Epidermal melanocyte (primary cell): Measurements from ENCODE around the gene FGD1.
"Not testable (repeated sequence)": the region's sequence is repeated elsewhere in the genome, so short reads cannot be mapped to it uniquely, and the experiment has no call there.

ENCODE experiments used
- DNase-seq: peaks from one replicate; pipeline ENCODE4 v3.0.0; 2011; ENCODE audit warnings: low spot score; ENCODE audit not compliant: insufficient read length

FGD1 gene

DNA sequence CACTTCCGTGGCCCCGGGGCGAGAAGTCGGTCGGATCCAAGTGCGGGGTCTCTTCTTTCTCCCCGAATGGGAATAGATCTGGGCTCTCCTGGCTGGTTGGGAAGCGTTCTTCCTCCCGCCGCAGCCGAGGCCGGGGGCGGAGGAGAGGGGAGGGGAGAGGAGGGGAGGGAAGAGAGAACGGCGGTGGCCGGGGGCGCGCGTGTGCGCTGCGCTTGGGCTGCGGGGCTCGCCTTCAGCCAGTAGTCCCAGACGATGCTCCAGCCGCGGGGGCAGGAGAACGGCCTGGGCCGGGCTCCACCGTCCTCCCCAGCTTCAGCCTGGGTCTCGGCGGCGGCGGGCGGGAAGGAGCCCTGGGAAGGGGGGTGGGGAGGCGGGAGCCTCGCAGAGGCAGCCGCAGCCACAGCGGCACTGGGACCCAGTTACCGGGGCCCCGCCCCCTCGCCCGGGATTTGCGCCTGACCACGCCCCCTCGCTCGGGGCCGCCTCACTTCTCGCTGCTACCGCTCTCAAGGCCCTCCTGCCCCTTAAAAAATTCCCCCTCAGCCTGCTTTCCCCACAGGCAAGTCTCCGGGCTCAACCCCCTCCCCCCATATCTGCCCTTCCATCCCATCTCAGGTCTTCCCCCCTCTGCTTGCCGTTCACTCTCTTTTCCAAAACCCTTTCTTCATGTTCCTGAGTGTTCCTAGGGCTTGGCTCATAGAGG, at the start of gene FGD1:
FGD1 (minus strand) TSS at position 421 of the 703 bp plus-strand sequence. CDS start 802 bp downstream, outside the sequence.
- peak; percentile 77 for DNase-seq

- not testable (repeated sequence) for DNase-seq
Observed at GRCh38 chrX:54542239-54542638, 46.2 kb upstream of the FGD1 start.

DNA sequence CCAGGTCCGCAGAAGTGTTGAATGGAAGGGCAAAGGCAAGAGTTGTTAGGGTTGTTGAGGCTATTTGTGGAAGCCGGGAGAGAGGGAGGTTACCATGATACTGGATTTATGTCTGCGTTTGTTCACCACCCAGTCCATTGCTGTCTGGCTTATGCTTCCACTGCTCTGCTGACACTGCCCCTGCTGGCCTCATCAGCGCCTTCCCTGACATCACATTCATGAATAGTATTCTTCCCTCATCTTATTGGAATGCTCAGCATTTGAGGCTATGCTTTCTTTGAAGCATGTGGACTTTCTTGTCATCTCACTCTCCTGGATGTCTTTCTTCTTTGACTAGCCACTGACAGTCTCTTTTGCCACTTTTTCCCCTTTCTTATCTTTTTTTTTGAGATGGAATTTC, 44.3 kb upstream of the FGD1 start:
- DNase-seq, result no peak

DNA sequence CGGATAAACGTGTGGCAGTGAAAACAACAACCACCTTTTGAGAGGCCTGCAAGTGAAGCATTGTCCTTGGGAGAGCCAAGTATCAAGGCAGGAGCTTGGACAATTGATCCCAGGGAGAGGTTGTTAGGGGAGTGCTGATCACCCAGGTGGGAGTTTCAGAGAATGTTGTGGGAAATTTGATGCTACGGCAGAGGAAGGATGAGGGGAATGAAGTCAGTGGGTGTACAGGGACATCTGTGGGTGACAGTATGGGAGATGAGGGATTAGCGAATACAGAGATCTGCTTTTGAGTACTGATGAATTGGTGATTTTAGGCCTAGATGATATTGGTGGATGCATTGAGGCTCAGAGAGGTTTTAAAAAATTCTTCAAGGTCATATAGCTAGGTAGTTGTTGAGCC, 38.2 kb upstream of the FGD1 start:
- DNase-seq, result no peak

DNA sequence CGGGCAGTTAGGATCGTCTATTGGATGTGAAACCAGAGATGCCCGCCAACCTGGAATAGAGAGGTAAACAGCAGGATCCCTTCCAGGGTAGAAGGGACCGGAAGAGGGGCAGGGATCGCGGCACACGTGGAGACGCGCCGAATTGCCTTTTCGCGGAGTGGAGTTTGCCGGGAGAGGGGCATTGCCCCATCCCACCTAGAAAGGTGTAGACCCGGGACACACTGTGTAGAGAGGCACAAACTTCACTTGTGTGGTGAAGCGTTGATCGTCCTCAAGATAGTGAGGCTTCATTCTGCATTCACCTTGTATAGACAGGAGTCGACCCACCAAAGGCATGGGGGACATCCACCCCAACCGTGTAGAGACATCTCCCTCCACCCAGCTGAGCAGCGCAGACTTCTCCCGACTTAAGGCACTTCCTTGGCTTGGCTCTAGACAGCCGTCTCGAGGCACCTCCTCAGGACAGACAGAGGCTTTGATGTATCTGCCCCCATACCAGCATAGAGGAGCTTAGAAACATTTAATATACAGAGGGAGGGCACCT, 34.4 kb upstream of the FGD1 start:
- no peak for DNase-seq

- peak; percentile 62 for DNase-seq
Observed at GRCh38 chrX:54529552-54530356, 33.7 kb upstream of the FGD1 start, which contains the start of gene GNL3L. TSS of gene GNL3L (plus strand) at chrX:54530219. CDS start at chrX:54532567, 2,348 bp downstream.

GRCh38 chrX:54529151-54529550, 33.1 kb upstream of the FGD1 start:
- DNase-seq, result no peak

DNA sequence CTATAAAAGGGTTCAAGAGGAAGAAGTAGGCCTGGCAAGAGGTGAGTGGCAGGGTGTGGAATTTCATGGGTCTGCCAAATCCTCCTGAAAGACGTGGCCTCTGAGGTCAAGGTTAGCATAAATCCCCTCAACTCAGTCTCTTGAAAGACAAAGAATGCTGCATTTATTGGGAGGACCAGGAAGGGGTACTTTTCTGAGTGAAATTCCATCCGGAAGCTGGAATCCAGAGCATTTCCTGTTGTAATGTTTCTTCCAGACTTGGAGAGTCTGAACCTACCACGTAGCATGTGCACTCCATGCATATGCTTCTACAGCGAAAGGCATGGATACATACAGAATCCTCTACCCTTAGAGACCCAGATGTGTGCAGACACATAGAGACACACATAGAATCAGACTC, 13.4 kb upstream of the FGD1 start:
- no peak for DNase-seq

GRCh38 chrX:54496936-54497335, 902 bp upstream of the FGD1 start:
- no peak for DNase-seq

DNA sequence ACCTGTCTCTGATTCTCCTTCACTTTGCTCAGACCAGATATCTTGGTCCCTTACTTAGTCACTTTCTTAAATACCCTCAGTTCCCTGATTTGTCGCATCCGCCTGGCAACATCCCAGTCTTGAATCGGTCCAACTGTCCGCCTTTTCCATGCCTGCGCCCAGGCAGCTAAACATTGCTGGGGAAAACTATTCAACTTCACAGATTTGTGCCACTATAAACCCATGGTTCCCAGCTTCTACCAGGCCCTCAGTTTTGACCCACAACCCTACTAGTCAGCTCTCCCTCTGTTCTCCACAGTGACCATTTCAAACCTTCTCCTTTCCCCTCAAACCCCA, 451 bp upstream of the FGD1 start:
- DNase-seq, result no peak

DNA sequence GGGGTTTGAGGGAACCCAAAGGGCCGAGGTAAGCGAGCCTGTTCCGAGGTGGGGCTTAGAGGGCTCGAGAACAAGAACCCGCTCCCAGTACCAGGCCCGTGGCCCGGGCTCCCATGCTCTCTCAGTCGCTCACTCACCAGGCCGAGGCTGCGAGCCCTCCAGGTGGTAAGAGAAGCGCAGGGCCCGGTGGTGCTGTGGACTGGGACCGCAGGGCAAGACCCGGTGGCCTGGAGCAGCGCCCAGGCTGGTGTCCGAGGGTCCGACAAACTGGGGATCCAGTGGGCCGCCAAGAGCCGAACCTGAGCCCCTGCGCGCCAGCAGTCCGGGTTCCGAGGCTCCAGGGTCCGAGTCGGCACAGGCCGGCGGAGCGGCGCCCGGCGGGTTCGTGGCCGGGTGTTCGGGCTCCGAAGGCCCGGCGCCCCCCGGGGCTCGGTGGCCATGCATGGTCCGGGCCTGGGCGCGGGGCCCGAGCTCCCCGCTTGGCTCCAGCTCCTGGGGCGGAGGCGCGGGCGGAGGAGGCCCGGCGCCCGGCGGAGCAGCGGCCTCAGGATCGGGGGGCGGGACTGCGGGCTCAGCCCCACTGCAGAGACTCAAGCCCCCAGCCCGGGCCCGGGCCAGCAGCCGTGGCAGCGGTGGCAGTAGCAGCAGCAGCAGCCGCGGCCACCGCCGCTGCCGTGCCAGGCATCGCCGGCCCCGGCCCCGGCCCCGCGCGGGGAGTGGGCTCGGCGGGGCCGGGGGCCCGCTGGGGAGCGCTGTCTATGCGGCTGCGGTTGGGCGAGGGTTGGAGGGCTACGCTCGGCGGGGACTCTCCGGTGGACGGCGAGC, 833 bp downstream of the FGD1 start:
- DNase-seq, result peak; percentile 14

GRCh38 chrX:54494166-54494988, 1.7 kb downstream of the FGD1 start:
- no peak for DNase-seq

- DNase-seq, result peak; percentile 18
Observed at GRCh38 chrX:54492340-54492739, 3.7 kb downstream of the FGD1 start.

GRCh38 chrX:54489819-54490218, 6.2 kb downstream of the FGD1 start:
- DNase-seq, result not testable (repeated sequence)

GRCh38 chrX:54484666-54485065, 11.4 kb downstream of the FGD1 start:
- no peak for DNase-seq

GRCh38 chrX:54483946-54484345, 12.1 kb downstream of the FGD1 start:
- peak; percentile 24 for DNase-seq

DNA sequence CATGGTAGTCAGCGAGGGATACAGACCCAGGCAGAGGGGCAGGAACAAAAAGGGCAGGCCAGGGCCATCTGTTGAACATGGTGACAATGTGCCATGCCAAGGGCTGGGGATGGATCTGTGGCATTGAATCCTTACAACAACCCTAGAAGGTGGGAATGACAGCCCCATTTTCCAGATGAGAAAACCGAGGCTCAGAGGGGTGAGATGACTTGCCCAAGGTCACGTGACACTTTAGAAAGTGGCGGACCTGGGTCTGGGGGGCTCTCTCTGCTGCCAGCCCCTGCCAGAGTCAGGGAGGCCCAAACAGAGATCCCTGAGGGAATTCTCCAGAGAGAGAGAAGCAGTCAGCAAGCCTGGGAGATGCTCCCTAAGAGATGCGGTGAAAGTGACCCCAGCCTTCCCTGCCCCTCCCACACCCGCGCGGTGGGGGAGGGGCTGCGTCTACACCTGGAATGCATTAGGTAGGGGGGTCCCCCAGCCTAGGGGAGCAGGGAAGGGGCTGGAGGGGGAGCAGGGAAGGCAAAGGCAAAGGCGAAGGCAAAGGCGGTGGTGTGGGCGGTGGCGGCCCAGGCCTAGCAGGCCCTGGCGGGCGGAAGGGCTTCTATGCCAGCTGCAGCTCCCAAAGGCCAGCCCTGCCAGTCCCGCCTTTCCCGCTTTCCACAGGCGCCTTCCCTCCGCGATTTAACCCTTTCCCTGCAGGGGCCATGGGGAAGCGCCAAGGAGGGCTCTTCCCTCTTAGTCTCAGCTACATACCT, 13.0 kb downstream of the FGD1 start:
- peak; percentile 14 for DNase-seq

DNA sequence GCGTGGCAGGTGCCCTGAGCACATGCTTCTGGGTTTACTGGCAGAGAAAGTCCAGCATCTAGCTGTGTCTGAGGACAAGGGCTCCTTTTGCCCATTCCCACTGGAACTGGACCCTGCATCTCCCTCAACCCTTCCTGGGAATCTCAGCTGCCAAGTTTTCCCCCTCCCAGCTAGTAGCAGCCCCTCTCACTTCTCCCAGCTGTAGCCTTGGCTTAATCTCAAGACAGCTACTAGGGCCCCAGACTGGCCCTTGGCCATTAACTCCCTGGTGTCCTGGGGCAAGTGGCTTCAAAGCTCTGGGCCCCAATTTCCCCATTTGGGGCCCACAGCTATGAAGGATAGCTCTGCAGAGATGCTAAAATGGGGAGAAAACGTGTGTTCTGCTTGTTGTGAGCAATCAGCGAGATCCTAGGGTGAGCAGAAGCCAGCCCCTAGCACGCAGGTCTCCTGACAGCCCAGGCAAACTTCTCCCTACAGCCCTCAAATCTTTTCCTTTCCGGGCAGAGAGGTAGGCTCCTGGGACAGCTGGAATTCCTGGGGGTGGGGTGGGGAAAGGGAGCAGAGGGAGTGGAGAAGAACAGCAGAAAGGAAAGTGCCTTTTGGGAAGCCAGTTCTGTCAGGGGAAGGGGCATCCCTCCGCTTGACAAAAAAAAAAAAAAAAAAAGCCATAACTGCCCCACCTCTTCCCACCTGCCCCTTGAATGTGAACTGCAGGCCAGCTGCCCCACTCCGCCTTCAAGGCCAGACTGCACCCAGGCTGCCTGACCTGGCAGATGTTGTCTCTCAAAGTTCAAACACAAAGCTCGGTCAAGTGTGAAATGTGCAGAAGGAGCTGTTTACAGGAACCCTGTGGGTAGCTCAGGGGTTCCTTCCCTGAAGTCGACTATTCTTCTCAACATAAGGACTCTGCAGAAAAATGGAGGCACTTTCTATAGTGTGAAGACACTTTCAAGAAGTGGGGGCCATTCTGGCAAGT, 16.6 kb downstream of the FGD1 start:
- DNase-seq, result no peak
